ENCODE results near the gene ARHGEF11.

ARHGEF11 gene

DNA sequence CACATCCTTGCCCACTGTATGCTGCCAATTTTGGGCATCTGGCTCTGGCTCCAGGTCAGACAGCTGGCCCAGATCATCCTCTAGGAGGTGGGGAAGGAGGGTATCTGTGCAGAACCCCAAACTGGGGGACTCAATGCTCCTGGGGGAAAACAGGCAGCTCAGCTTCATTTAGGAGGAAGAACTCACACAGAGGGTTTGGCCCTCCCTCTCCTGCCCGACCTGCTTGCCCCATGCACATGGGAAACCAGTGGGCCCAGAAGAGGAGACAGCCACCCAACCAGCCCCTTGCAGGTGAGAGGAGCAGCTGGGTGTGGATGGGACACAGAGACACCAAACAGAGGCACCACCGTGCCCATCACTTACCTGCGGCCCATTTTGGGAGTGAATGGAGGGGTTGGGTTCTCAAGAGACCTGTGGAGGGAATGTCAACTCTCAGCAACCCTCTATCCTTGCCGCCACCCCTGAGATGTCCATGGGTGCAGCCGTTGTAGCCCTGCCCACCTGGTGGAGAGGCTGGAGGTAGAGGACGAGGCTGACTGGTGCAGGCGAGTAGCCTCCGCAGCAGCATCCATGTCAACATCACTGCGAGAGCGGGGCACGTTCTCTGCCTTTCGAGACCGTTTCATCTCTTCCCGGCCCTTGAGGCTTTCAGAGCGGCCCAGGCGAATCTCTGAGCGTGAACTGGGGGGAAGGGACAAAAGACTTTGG is 97.6 kb downstream of the ARHGEF11 start:
- no peak for DNase-seq (ENCODE audit: low spot score)

- DNase-seq (ENCODE audit: low spot score): no peak
Observed at GRCh38 chr1:156947127-156947526, 98.4 kb downstream of the ARHGEF11 start.

GRCh38 chr1:156945881-156946661 is 99.5 kb downstream of the ARHGEF11 start:
- peak; percentile 45 for DNase-seq (ENCODE audit: low spot score)

DNA sequence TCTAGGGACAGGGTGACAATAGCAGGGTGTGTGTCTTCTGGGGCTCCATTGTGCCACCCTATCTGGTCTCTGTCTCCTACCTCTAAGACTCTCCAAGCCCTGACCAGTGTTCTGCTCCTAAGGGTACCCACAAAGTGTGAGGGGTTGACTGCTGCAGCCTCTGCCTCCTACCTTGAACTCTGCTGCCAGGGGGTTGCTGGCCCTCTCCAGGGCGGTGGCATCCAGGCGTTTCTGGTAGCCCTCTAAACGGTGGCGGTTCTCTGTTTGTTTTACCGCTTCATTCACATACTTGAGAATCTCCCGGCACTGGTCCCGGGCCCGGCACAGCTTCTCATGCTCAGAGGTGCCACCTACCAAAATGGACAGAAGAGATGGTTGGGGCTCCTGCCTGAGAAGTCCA is 100.7 kb downstream of the ARHGEF11 start:
- DNase-seq (ENCODE audit: low spot score): no peak

GRCh38 chr1:156944268-156944667 is 101.3 kb downstream of the ARHGEF11 start:
- DNase-seq (ENCODE audit: low spot score): no peak

- DNase-seq (ENCODE audit: low spot score): no peak
Observed at GRCh38 chr1:156943756-156944155, 101.8 kb downstream of the ARHGEF11 start.

- DNase-seq (ENCODE audit: low spot score): no peak
Observed at GRCh38 chr1:156942576-156942975, 103.0 kb downstream of the ARHGEF11 start.

DNA sequence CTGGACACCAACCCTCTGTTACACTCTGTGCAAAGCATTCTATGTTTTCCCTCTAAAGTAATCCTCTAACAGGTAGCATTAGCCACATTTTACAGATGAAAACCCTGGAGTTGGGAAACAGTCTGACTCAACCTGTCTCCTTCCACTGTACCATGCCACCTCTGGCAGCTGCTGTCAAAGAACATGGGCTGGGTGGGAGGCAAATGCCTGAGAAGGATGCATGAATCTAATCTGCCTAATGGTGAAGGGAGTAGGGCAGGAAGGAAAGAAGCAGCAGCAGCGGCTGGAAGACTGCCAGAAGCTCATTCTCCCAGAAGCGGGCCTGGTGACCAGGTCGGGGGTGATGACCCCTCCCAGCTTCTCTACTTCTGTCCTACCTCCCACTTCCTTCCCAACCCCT is 103.4 kb downstream of the ARHGEF11 start:
- DNase-seq (ENCODE audit: low spot score): no peak

- DNase-seq (ENCODE audit: low spot score): no peak
Observed at GRCh38 chr1:156941675-156942074, 103.9 kb downstream of the ARHGEF11 start.

DNA sequence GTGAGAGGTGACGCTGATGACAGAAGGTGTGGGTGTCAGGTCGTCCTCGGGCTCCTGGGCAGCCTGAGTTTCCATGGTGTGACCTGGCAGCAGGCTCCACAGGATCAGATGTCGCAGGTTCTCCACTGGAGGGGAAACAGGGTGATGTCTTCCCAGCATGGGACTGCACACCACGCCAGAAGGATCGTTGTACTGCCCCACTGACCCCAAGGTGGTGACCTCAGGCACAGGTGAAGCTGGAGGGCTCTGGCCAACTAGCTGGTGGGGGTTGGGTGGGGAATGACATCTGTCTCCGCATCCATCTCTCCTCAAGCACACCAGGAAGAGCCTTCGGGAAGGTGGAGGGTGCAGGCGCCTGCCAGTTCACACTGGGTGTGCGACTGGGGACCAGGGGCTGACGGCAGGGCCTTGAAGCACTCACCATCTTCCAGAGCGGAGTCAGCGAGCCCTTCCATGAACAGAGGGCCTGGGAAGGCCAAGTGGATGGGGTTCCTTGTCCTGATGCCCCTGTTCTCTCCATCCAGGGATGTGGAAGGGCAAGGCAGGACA is 105.7 kb downstream of the ARHGEF11 start:
- DNase-seq (ENCODE audit: low spot score): no peak

DNA sequence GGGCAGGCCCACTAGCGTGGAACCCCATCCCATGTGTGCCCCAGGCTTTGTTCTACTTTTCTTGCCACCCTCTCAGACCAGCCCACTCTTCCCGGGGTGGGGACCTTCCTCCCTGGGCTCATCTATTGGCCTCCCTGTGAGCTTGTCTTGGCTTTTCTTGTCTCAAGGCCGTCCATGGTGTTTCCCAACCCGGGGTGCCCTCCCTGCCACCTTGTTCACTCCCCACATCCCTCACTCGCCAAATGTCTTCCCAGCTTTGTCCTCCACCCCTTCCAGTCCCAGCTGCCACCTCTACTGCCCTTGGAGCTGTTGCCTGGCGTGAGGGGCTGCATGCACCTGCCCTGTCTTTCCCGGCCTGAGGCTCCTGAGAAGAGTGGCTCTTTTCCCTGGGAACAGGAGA is 106.7 kb downstream of the ARHGEF11 start:
- no peak for DNase-seq (ENCODE audit: low spot score)

- no peak for DNase-seq (ENCODE audit: low spot score)
Observed at GRCh38 chr1:156937883-156938282, 107.7 kb downstream of the ARHGEF11 start.

DNA sequence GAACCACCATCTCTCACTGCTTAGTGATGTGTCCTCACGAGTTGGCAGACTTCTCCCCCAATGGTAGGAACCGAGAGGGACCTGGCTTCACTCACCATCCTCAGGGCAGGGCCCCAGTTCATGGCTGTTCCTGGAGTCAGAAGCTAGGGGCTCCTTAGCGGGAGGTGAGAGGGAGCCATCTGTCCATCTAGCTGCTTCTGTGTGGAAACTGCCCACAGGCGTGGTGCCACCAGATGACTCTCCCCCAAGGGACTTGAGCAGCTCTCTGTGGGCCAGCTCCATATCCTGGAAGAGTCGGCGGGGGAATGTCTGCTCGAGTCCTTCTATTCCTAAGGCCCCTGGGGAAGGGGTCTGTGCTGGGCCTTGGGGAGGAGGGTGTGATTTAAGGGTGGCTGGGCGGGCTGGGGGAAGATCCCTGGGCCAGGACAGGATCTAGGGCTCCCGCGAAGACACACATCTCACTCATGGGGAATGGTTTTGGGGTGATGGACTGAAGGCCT is 108.8 kb downstream of the ARHGEF11 start:
- DNase-seq (ENCODE audit: low spot score): no peak

GRCh38 chr1:156936191-156936590 is 109.4 kb downstream of the ARHGEF11 start:
- DNase-seq (ENCODE audit: low spot score): no peak

- no peak for DNase-seq (ENCODE audit: low spot score)
Observed at GRCh38 chr1:156935505-156936128, 109.9 kb downstream of the ARHGEF11 start.

- DNase-seq (ENCODE audit: low spot score): no peak
Observed at GRCh38 chr1:156933136-156933535, 112.4 kb downstream of the ARHGEF11 start.

DNA sequence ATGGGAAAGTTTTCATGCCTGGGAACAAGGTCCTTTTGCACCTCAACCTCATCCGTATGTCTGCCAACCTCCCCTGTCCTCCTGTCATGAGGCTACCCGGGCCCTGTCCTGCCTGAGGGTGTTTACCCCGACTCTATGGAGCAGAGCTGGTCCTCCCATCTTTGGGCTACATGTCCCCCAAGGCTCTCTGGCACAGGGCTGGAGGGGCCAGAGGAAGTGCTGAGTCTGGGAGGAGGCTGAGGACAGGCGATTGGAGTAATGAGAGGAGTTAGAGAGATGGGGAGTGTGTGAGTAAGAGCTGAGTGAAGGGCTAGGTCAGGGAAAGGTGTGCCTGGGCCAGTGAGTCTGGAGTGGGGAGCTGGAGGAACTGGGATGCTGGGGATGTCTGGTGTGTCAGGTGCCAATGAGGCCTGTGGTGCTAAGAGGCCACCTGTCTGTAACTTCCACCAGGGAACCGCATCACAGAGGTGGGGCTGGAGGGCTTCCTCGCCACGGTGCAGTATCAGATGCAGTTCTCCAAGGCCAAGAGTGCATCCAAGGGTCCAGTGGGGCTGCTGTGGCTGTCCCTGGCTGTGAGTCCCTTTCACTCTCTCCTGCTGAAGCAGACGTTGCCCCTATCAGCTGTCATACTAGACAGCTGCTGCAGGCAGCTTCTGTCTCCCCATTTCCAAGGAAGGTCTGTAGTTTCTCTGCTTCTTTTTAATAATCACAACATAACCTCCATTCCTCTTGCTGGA is 113.4 kb downstream of the ARHGEF11 start:
- DNase-seq (ENCODE audit: low spot score): no peak

GRCh38 chr1:156931211-156931952 is 114.2 kb downstream of the ARHGEF11 start:
- no peak for DNase-seq (ENCODE audit: low spot score)

DNA sequence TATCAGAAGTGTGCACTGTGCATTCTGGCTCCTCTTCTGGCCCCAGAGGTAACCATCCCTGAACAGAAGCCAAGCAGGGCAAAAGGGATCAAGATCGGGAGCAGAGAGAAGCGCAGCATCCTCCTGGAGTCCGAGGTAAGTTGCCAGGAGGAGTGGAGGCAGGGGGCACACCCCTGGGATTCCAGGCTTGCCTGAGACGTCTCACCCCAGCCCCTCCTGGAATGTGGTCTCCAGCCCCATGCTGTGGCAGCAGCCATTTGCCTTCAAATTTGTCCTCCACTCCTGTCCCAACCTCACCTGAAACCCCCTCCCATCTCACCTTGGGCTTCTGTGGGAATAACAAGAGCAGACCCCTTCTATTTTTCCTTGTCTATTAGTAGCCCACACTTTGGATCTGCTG is 115.1 kb downstream of the ARHGEF11 start:
- no peak for DNase-seq (ENCODE audit: low spot score)

GRCh38 chr1:156929596-156930238 is 115.8 kb downstream of the ARHGEF11 start:
- no peak for DNase-seq (ENCODE audit: low spot score)
